ENCODE measurements around the gene HRCT1.
A peak's percentile ranks its signal among the peaks of the same experiment; 100 is the strongest.
"Not testable (repeated sequence)": the region's sequence is repeated elsewhere in the genome, so short reads cannot be mapped to it uniquely, and the experiment has no call there.

Gene HRCT1

DNA sequence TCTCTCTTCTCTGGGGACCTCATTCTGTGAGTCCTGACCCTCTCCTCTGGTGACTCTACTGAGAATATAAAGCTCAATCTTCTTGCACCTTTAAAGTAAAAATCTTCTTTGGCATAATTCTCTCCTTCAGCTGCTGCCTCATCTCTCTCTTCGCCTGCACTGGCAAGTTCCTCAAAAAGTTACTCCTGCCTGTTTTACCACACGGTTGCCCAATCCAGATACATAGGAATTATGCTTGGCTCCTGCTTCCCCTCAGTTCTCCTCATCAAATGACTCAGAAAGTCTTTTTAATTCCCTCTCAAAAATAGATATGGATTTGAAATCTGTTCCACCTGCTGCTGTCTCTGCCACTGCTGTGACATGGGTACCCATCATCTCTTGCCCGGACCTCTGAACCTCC is 14.4 kb upstream of the HRCT1 start:
- DNase-seq (ENCODE audit: low read depth, low spot score): no peak
- no peak overlapping the region for H3K4me3 ChIP-seq (ENCODE audit: low read depth, low read length)
- TF ChIP-seq, protein P1, sequence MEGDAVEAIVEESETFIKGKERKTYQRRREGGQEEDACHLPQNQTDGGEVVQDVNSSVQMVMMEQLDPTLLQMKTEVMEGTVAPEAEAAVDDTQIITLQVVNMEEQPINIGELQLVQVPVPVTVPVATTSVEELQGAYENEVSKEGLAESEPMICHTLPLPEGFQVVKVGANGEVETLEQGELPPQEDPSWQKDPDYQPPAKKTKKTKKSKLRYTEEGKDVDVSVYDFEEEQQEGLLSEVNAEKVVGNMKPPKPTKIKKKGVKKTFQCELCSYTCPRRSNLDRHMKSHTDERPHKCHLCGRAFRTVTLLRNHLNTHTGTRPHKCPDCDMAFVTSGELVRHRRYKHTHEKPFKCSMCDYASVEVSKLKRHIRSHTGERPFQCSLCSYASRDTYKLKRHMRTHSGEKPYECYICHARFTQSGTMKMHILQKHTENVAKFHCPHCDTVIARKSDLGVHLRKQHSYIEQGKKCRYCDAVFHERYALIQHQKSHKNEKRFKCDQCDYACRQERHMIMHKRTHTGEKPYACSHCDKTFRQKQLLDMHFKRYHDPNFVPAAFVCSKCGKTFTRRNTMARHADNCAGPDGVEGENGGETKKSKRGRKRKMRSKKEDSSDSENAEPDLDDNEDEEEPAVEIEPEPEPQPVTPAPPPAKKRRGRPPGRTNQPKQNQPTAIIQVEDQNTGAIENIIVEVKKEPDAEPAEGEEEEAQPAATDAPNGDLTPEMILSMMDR (IDR thresholded peaks at IDR 0.05; ENCODE audit: low read depth, low read length): no peak
- in situ Hi-C loops (cut with HindIII; ENCODE audit: low sequenced_read_pairs): no loop called here

DNA sequence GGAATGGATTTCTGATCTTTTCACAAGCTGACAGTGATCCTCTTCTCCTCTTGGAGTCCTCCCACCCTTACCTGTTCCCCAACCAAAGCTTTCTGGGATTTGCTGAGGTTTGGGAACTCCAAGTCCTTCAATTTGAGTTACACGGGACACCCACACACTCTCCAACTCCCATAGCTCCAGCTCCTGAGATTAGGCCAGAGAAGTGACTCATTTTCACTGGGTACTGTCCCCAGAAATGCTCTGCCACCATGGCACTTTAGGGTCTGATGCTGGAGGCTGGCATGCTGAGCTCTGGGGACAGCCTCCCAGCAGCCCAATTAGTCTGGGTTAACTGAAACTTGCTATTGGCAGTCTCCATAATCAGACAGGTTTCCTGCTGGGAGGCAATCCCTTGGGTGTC is 14.0 kb upstream of the HRCT1 start:
- TF ChIP-seq, protein P1 (IDR thresholded peaks at IDR 0.05; ENCODE audit: low read depth, low read length): no peak
- in situ Hi-C loops (cut with HindIII; ENCODE audit: low sequenced_read_pairs): no loop called here
- H3K4me3 ChIP-seq (ENCODE audit: low read depth, low read length): no peak overlapping the region
- DNase-seq (ENCODE audit: low read depth, low spot score): no peak

DNA sequence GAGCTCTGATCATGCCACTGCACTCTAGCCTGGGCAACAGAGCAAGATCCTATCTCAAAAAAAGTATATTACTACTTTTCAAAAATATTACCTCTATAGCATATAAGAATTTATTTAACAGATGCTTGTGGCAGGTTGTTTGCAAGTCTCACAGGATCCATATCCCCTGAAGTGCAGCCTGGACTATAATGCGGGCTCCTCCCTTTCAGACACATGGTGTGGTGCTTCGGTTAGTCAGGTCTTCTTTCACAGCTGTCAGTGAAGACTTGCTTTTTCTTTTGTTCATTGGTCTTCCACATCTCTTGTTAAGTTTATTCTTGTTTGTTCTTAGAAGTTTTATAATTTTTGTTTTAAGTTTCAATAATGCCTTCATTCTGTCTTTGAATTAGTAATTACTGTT is 9.4 kb upstream of the HRCT1 start:
- in situ Hi-C loops (cut with HindIII; ENCODE audit: low sequenced_read_pairs): no loop called here
- no peak for DNase-seq (ENCODE audit: low read depth, low spot score)
- H3K4me3 ChIP-seq (ENCODE audit: low read depth, low read length): no peak overlapping the region
- TF ChIP-seq, protein P1 (IDR thresholded peaks at IDR 0.05; ENCODE audit: low read depth, low read length): no peak

DNA sequence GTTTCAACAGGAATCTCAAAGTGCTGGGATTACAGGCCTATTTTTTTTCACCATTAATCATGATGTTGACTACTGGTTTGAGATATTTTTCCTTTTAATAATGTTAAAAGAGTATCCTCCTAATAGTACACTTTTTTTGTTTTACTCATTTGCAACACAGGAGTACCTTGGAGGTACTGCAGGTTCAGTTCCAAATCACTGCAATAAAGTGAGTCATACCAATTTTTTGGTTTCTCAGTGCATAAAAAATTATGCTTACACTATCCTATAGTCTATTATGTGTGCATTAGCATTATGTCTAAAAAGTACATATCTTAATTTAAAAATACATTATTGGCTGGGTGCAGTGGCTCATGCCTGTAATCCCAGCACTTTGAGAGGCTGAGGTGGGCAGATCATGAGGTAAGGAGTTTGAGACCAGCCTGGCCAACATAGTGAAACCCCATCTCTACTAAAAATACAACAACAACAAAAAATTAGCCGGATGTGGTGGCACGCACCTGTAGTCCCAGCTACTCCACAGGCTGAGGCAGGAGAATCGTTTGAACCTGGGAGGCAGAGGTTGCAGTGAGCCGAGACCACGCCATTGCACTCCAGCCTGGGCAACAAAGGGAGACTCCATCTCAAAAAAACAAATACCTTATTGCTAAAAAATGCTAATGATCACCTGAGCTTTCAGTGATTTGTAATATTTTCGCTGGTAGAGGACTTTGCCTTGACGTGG is 8.5 kb upstream of the HRCT1 start:
- in situ Hi-C loops (cut with HindIII; ENCODE audit: low sequenced_read_pairs); DNase-seq (ENCODE audit: low read depth, low spot score); H3K4me3 ChIP-seq (ENCODE audit: low read depth, low read length): not testable (repeated sequence)

DNA sequence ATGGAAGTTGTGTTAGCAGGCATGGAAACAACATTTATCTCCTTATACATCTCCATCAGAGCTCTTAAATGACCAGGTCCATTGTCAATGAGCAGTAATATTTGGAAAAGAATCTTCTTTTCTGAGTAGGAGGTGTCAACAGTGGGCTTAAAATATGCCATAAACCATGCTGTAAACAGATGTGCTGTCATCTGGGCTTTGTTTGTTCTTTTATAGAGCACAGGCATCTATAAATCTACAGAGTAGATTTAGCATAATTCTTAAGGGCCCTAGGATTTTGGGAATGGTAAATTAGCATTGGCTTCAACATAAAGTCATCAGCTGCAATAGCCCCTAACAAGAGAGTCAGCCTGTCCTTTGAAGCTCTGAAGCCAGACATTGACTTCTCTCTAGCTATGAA is 7.7 kb upstream of the HRCT1 start:
- in situ Hi-C loops (cut with HindIII; ENCODE audit: low sequenced_read_pairs): no loop called here
- no peak overlapping the region for H3K4me3 ChIP-seq (ENCODE audit: low read depth, low read length)
- TF ChIP-seq, protein P1 (IDR thresholded peaks at IDR 0.05; ENCODE audit: low read depth, low read length): no peak
- DNase-seq (ENCODE audit: low read depth, low spot score): no peak

DNA sequence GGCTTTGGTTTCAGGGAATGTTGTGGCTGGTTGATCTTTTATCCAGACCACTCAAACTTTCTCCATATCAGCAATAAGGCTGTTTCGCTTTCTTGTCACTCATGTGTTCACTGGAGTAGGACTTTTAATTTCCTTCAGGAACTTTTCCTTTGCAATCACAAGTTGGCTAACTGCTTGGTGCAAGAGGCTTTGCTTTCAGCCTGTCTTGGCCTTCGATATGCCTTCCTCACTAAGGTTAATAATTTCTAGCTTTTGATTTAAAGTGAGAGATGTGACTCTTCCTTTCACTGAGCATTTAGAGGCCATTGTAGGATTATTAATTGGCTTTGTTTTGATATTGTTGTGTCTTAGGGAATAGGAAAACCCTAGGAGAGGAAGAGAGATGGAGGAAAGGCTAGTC is 7.0 kb upstream of the HRCT1 start:
- no peak for DNase-seq (ENCODE audit: low read depth, low spot score)
- TF ChIP-seq, protein P1 (IDR thresholded peaks at IDR 0.05; ENCODE audit: low read depth, low read length): no peak
- H3K4me3 ChIP-seq (ENCODE audit: low read depth, low read length): no peak overlapping the region
- in situ Hi-C loops (cut with HindIII; ENCODE audit: low sequenced_read_pairs): no loop called here

DNA sequence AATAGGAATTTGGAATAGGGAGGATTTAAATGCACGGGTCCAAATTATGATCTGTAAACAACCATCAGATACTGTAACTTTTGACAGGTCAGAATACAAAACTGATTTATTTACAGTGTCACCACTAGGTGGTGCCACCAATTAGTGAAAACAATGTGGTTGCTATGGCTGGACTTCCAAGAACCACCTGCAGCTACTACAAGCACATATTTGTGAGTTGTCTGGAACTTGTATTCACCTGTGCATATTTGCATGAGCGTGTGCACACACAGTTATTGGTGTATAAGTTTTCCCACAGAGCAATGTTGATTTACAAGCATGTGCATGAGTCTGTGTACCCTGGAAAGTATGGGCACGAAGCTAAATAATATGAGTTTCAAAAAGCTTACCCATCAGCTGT is 3.0 kb upstream of the HRCT1 start:
- in situ Hi-C loops (cut with HindIII; ENCODE audit: low sequenced_read_pairs): no loop called here
- TF ChIP-seq, protein P1 (IDR thresholded peaks at IDR 0.05; ENCODE audit: low read depth, low read length): peak; percentile 48
- peak; percentile 67 for DNase-seq (ENCODE audit: low read depth, low spot score)
- H3K4me3 ChIP-seq (ENCODE audit: low read depth, low read length): no peak overlapping the region
